HG03342 (cell line): ENCODE measurements around the gene NAA10.

Experiments used
- ATAC-seq: cut with Tn5 transposase; IDR thresholded peaks from one replicate; pipeline ENCODE4 v1.9.1; 2021; ENCODE audit warnings: mild to moderate bottlenecking, moderate library complexity; ENCODE audit not compliant: unreplicated experiment

Gene NAA10

GRCh38 chrX:153885968-153886903, 48.6 kb downstream of the NAA10 start, which contains the start of gene L1CAM:
TSS of gene L1CAM (minus strand) at chrX:153886173. CDS start at chrX:153875836, 10,337 bp downstream.
- ATAC-seq, result no peak

DNA sequence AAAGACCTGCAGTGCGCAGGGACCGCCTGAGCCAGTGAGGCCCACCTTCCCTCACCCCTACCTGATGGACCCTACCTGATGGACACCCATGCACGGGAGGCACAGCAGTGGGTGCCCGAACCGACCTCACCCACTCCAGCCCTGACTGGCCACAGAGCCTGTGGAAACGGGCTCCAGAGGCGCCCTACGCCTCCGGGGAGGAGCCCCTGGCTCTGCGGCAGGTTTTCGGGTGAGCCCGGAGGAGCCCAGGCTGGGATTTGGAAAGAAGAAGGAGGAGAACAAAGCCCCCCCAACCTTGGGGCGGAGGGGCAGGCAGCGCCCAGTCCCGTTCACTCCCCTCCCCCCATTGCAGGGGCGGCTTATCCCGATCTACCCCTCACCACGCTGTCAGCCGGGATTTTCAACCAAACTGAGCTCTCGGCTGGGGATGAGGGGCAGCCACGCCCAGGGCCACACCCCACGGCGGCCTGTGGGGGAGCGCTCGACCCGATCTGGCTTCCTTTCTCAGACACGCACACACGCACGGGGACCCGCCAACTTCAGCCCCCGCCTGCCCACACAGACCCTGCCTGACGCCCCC, 49.5 kb downstream of the NAA10 start:
- no peak for ATAC-seq

DNA sequence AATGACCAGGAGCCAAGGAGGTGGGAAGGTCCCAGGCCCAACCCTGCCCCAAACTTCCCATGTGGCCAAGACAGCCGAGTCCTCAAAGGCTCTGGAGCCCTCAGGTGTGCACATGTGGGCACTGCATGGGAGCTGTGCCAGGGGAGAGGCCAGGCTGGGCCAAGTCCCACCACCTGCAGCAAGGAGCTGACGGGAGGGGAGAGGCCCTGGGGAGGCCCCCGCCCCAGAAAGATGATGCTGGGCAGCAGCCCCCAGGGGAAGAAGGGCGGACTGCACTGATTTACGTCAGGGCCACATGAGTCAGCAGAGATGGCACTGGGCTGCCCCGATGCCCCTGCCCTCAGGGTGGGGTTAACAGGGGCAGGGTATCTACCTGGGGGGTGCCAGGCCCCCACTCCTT, 50.2 kb downstream of the NAA10 start:
- no peak for ATAC-seq

- no peak for ATAC-seq
Measured at GRCh38 chrX:153884136-153884535, 50.7 kb downstream of the NAA10 start.

GRCh38 chrX:153883163-153883843, 51.5 kb downstream of the NAA10 start:
- ATAC-seq, result no peak

GRCh38 chrX:153882557-153882956, 52.3 kb downstream of the NAA10 start:
- ATAC-seq, result no peak

GRCh38 chrX:153882086-153882498, 52.7 kb downstream of the NAA10 start:
- ATAC-seq, result no peak

DNA sequence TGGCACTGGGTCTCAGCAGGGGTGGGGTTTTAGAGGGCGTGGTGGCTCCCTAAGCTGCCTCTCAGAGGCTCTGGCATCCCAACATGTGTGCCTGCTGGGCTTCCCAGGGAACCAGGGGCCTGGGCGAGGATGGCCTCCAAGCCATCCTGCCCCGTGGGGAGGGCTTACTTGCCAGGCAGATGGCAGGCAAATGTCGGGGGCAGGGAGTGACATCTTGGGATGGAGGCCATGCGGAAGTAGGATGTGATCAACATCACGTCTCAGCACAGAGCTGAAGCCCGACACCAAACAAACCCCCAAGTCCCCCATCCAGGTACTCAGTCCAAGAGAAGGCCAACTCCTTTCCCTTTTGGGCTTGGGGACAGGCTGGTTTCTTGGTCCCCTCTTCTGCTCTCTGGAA, 53.6 kb downstream of the NAA10 start:
- no peak for ATAC-seq

GRCh38 chrX:153880440-153880815, 54.4 kb downstream of the NAA10 start:
- ATAC-seq, result no peak

DNA sequence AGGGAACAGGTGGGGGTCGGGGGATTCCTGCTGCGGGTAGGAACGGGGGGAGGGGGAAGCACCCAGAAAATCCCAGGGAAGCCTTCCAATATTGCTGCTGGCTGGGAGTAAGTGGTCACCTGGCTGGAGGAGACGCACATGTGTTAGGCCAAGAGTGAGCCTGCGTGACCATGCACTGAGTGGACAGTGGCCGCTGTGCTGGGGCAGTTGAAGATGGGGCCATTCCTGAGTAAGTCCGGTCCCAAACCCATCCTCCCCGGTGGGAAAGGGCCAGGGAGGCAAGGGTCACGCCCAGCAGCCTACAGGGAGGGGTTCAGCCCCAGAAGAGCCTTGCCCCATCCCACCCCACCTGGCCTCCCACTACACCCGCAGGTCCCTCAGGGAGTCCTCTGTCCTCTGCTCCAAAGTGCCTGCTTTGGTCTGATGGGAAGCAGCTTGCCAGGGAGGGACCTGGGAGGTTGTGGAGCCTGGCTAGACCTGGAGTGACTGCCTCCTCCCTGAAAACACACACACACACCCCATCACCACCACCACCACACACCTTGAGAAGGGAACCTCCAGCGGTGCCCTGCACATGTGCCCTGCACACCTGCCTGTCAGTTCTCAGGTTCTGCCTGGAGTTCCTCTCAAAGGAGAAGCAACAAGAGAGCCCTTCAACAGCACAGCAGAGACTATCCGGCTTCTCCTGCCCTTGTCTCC, 54.9 kb downstream of the NAA10 start:
- no peak for ATAC-seq
